H1 (cell line): ENCODE measurements around the gene DDN. TPM values are rescaled to one million over a fixed set of nuclear protein-coding genes. Genes with fewer than 3 reads are reported as not detected.

ENCODE experiments used
- TAF7 ChIP-seq: optimal IDR thresholded peaks from 2 replicates; pipeline ENCODE3; 2011; ENCODE audit warnings: low read depth, mild to moderate bottlenecking, inconsistent platforms, low read length, moderate library complexity, borderline replicate concordance
- polyA plus RNA-seq, 7 experiments: library from polyadenylated mRNA; depleted of rRNA in 3 of 7; stranded (reverse) in 5 of 7; unstranded in 2 of 7; fragments of >200 nt in 5 of 7; fragments of 200-250 nt in 2 of 7; gene quantifications; 1 replicate in 5 of 7; 2 replicates in 1 of 7; 4 replicates in 1 of 7; pipeline versions ENCODE4 v1.2.1 to v1.2.3, GENCODE V29; 2011 to 2013; ENCODE audit warnings: missing spikeins in 2 of 7, mixed read lengths in 2 of 7
- total RNA-seq: library from RNA; stranded (reverse); fragmentation: NEBNext Ultra II Directional; extraction: Animal tissue kit (Norgen Biotek cat#: 25700); gene quantifications from 2 replicates; pipeline ENCODE4 v1.2.1, GENCODE V29; 2021
- TF ChIP-seq, protein P1 (sequence below): IDR thresholded peaks from 2 replicates; pipeline ENCODE4 v1.6.1; 2011; ENCODE audit warnings: low read depth, mild to moderate bottlenecking, low read length; ENCODE audit not compliant: insufficient read depth

DDN gene
- total and polyA plus RNA-seq, 2 of the 8 experiments (the other 6 are each of a cell fraction or from before 2014, with no cell fraction given): 0.14 to 0.30 TPM

GRCh38 chr12:48986720-48987291, 12.4 kb downstream of the DDN start (continued):
- TF ChIP-seq TAF7: no peak
- TF ChIP-seq, protein P1, sequence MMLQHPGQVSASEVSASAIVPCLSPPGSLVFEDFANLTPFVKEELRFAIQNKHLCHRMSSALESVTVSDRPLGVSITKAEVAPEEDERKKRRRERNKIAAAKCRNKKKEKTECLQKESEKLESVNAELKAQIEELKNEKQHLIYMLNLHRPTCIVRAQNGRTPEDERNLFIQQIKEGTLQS: no peak
